GM13977 (cell line): ENCODE results near the gene PLXNB1.

Experiments
- DNase-seq: peaks from one replicate; pipeline ENCODE4 v3.0.0; 2012; ENCODE audit warnings: low spot score
- in situ Hi-C: fragments of 300-500 bp; cut with MboI; formaldehyde crosslinking; loops from one replicate; pipeline ENCODE4 v1.12.0; 2022; ENCODE audit warnings: low sequenced_read_pairs, low pct_unique_long_range_greater_than_20kb, mixed read lengths, inconsistent platforms; ENCODE audit not compliant: unreplicated experiment
- TF ChIP-seq, protein P1 (sequence below): IDR thresholded peaks from 2 replicates; pipeline ENCODE4 v1.5.1; 2012; ENCODE audit warnings: mild to moderate bottlenecking, control low read depth; ENCODE audit not compliant: insufficient read depth; ENCODE audit errors: extremely low read depth, missing control alignments

The PLXNB1 gene

DNA sequence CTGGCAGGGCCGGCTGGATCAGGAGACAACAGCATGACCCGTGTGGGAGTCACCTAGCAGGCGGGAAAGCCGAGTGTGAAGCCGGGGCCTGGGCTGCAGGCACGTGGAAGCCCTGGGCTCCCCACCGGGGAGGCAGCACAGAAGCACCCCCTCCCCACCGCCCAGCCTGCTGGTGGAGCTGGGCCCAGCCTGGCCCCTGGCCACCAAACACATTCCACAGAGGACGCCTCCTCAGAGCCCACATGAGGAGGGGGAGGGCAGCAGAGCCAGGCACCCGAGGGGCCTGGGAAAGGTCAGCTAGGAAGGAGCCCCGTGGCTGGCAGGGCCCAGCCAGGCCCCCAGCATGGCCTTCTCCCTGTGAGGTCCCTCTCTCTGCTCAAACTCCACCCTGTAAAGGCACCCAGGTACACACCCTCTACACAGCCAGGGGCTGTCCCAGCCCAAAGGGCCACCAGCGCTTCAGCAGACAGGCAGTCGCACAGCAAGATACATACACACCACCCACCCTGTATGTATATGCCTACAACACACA is 4.5 kb downstream of the PLXNB1 start:
- in situ Hi-C loops: no loop called here
- TF ChIP-seq, protein P1, sequence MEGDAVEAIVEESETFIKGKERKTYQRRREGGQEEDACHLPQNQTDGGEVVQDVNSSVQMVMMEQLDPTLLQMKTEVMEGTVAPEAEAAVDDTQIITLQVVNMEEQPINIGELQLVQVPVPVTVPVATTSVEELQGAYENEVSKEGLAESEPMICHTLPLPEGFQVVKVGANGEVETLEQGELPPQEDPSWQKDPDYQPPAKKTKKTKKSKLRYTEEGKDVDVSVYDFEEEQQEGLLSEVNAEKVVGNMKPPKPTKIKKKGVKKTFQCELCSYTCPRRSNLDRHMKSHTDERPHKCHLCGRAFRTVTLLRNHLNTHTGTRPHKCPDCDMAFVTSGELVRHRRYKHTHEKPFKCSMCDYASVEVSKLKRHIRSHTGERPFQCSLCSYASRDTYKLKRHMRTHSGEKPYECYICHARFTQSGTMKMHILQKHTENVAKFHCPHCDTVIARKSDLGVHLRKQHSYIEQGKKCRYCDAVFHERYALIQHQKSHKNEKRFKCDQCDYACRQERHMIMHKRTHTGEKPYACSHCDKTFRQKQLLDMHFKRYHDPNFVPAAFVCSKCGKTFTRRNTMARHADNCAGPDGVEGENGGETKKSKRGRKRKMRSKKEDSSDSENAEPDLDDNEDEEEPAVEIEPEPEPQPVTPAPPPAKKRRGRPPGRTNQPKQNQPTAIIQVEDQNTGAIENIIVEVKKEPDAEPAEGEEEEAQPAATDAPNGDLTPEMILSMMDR: no peak
- DNase-seq: no peak

DNA sequence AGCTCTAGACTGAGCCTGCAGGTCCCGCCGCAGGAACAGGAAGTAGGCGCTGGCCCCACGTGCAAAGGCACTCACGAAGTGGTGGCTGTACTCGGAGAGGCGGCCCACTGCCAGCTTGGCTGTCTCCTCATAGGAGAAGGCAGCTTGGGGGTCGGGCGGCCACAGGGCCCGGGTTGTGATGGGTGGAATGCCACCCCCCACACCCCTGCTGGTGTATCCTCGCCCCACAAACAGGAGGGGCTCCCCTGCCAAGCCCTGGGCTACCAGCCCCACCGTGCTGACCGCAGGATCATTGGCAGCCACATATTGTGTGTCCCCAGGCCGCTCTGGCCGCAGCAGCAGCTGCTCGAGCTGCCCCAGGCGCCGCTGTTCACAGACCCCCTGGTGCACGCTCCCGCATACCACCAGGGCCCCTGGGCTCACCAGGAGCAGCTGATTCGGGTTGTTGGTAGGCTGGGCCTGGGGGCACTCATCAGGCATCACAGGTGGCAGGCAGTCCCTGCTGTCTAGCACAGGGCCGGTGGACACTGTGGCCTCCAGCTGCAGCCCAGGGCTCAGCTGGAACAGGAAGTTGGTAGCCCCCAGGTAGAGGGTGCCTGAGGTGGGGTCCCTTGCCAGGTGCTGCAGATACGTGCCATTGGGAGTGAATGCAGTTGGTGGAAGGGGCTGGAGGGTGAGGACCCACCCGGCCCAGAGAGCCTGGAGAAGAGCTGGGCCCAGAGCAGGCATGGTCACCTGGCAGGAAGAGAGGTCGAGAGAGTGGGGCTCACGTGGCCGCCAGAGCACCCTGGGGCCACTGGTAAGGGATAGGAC is 5.8 kb downstream of the PLXNB1 start:
- TF ChIP-seq, protein P1: no peak
- in situ Hi-C loops: no loop called here
- no peak for DNase-seq

DNA sequence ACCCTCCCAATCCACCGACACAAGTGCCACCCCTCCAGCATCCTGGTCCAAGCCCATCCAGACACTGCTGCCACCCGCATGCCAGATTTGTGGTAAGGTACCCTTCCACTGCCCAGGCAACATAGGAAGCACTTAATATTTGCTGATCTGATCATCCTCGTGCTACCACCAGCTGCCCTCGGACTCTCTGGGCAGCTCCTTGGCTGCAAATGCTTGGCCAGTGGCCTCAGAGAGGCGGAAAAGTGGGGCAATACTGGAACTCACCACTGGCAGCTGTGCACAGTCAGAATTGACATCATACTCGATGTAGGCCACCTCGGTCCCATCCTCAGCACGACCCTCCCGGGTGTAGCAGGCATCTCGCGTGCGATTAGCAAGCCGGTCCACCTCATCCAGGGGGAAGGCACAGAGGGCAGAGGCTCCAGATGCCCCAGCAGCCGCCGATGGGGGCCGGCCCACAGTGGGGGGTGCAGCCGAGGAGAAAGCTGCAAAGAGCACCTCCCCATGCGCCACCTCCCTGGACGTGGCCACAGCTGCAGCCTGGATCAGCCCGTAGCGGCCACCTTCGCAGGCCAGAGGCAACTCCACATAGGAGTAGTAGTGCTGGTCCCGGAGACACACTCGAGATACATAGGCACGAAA is 6.5 kb downstream of the PLXNB1 start:
- in situ Hi-C loops: no loop called here
- TF ChIP-seq, protein P1: no peak
- DNase-seq: no peak

DNA sequence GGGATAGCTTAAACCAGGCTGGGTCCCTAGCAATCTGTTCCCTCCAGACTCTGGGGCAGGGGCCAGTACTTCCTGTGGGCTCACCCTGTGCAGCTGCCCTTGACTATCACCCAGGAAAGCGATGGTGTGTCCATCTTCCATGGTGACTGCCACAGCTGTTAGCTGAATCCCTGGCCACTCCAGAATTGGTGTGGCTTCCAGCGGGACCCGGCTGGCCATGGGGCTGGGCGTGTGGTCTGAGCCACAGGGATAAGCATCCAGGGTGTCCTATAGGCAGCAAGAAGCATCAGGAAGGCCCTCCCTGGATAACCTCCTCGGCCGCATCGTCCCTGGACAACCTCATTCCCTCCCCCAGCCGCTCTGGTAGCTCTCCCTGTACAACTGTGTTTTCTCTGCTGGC is 7.2 kb downstream of the PLXNB1 start:
- in situ Hi-C loops: no loop called here
- DNase-seq: no peak
- TF ChIP-seq, protein P1: no peak

GRCh38 chr3:48422272-48422671 is 7.6 kb downstream of the PLXNB1 start:
- in situ Hi-C loops: no loop called here
- TF ChIP-seq, protein P1: peak; percentile 14
- DNase-seq: no peak

GRCh38 chr3:48420561-48420960 is 9.3 kb downstream of the PLXNB1 start:
- no peak for DNase-seq
- TF ChIP-seq, protein P1: no peak
- in situ Hi-C loops: no loop called here
